BLaER1 (cell line): ENCODE measurements around the gene MYOF.

Source experiments
- H3K27ac ChIP-seq: shearing (Covaris generic); formaldehyde crosslinking; 2 replicates; pipeline ENCODE4 v1.8.1; 2022
- H3K27me3 ChIP-seq: shearing (Covaris generic); formaldehyde crosslinking; 2 replicates; pipeline ENCODE4 v1.8.1; 2022
- H3K36me3 ChIP-seq: shearing (Covaris generic); formaldehyde crosslinking; 2 replicates; pipeline ENCODE4 v1.8.1; 2022
- H3K4me1 ChIP-seq: shearing (Covaris generic); formaldehyde crosslinking; 2 replicates; pipeline ENCODE4 v1.8.1; 2022
- H3K4me2 ChIP-seq: shearing (Covaris generic); formaldehyde crosslinking; 2 replicates; pipeline ENCODE4 v1.8.1; 2022
- H3K4me3 ChIP-seq: shearing (Covaris generic); formaldehyde crosslinking; 2 replicates; pipeline ENCODE4 v1.8.1; 2022
- H3K9ac ChIP-seq: shearing (Covaris generic); formaldehyde crosslinking; 2 replicates; pipeline ENCODE4 v1.8.1; 2022
- H3K9me3 ChIP-seq: shearing (Covaris generic); formaldehyde crosslinking; 2 replicates; pipeline ENCODE4 v1.8.1; 2022
- H4K20me1 ChIP-seq: shearing (Covaris generic); formaldehyde crosslinking; 2 replicates; pipeline ENCODE4 v1.8.1; 2022
- Cebpa-rat ChIP-seq: shearing (Covaris generic); IDR thresholded peaks from 2 replicates; pipeline ENCODE4 v1.8.1; 2022

The MYOF gene

GRCh38 chr10:93457511-93457910, 24.6 kb downstream of the MYOF start:
- Histone ChIP-seq H3K27me3 (no peaks in the 10 kb centered on the region), H3K4me1 (peaks cover 19% of the 10 kb centered on the region), H3K4me2 (no peak overlapping the region), H3K36me3 (no peaks in the 10 kb centered on the region), H3K4me3 (no peak overlapping the region), H3K9ac (no peak overlapping the region), H3K9me3 (no peaks in the 10 kb centered on the region), H4K20me1 (no peaks in the 10 kb centered on the region), H3K27ac (no peak overlapping the region)
- TF ChIP-seq Cebpa-rat: no peak

- TF ChIP-seq Cebpa-rat: no peak
- Histone ChIP-seq H3K9ac (no peak overlapping the region), H4K20me1 (no peaks in the 10 kb centered on the region), H3K9me3 (no peaks in the 10 kb centered on the region), H3K27me3 (no peaks in the 10 kb centered on the region), H3K4me3 (no peak overlapping the region), H3K4me2 (no peak overlapping the region), H3K27ac (no peak overlapping the region), H3K4me1 (peaks cover 9% of the 10 kb centered on the region), H3K36me3 (no peaks in the 10 kb centered on the region)
Measured at GRCh38 chr10:93456480-93456879, 25.7 kb downstream of the MYOF start.

GRCh38 chr10:93454736-93455135, 27.4 kb downstream of the MYOF start:
- H3K4me2 ChIP-seq: no peak overlapping the region
- no peak for TF ChIP-seq Cebpa-rat
- no peak overlapping the region for H3K9ac ChIP-seq
- no peaks in the 10 kb centered on the region for H4K20me1 ChIP-seq
- H3K4me3 ChIP-seq: no peak overlapping the region
- H3K27ac ChIP-seq: no peak overlapping the region
- H3K36me3 ChIP-seq: no peaks in the 10 kb centered on the region
- no peaks in the 10 kb centered on the region for H3K9me3 ChIP-seq
- no peaks in the 10 kb centered on the region for H3K4me1 ChIP-seq
- H3K27me3 ChIP-seq: no peaks in the 10 kb centered on the region

- no peak overlapping the region for H3K4me3 ChIP-seq
- H3K27ac ChIP-seq: no peak overlapping the region
- no peak overlapping the region for H3K9ac ChIP-seq
- no peaks in the 10 kb centered on the region for H3K27me3 ChIP-seq
- no peaks in the 10 kb centered on the region for H3K36me3 ChIP-seq
- no peak for TF ChIP-seq Cebpa-rat
- H3K9me3 ChIP-seq: no peaks in the 10 kb centered on the region
- H3K4me2 ChIP-seq: no peak overlapping the region
- H3K4me1 ChIP-seq: no peaks in the 10 kb centered on the region
- no peaks in the 10 kb centered on the region for H4K20me1 ChIP-seq
Measured at GRCh38 chr10:93454146-93454545, 28.0 kb downstream of the MYOF start.

- Histone ChIP-seq H3K27ac (no peak overlapping the region), H3K27me3 (no peaks in the 10 kb centered on the region), H3K4me1 (no peaks in the 10 kb centered on the region), H3K9ac (no peak overlapping the region), H3K9me3 (no peaks in the 10 kb centered on the region), H3K4me3 (no peak overlapping the region), H3K36me3 (no peaks in the 10 kb centered on the region), H3K4me2 (no peak overlapping the region), H4K20me1 (no peaks in the 10 kb centered on the region)
- TF ChIP-seq Cebpa-rat: no peak
Measured at GRCh38 chr10:93452143-93452542, 30.0 kb downstream of the MYOF start.

GRCh38 chr10:93451244-93451947, 30.7 kb downstream of the MYOF start:
- Histone ChIP-seq H4K20me1 (no peaks in the 10 kb centered on the region), H3K9me3 (no peaks in the 10 kb centered on the region), H3K27me3 (no peaks in the 10 kb centered on the region), H3K27ac (no peak overlapping the region), H3K9ac (no peak overlapping the region), H3K36me3 (no peaks in the 10 kb centered on the region), H3K4me2 (no peak overlapping the region), H3K4me1 (no peaks in the 10 kb centered on the region), H3K4me3 (no peak overlapping the region)
- TF ChIP-seq Cebpa-rat: no peak

- Histone ChIP-seq H3K4me3 (no peak overlapping the region), H4K20me1 (no peaks in the 10 kb centered on the region), H3K27ac (no peak overlapping the region), H3K4me2 (no peak overlapping the region), H3K36me3 (no peaks in the 10 kb centered on the region), H3K9me3 (no peaks in the 10 kb centered on the region), H3K9ac (no peak overlapping the region), H3K27me3 (no peaks in the 10 kb centered on the region), H3K4me1 (no peaks in the 10 kb centered on the region)
- no peak for TF ChIP-seq Cebpa-rat
Measured at GRCh38 chr10:93447970-93448369, 34.2 kb downstream of the MYOF start.

- no peak overlapping the region for H3K4me2 ChIP-seq
- no peaks in the 10 kb centered on the region for H3K4me1 ChIP-seq
- no peak for TF ChIP-seq Cebpa-rat
- no peaks in the 10 kb centered on the region for H3K9me3 ChIP-seq
- H3K36me3 ChIP-seq: no peaks in the 10 kb centered on the region
- no peak overlapping the region for H3K27ac ChIP-seq
- no peaks in the 10 kb centered on the region for H4K20me1 ChIP-seq
- H3K27me3 ChIP-seq: no peaks in the 10 kb centered on the region
- no peak overlapping the region for H3K9ac ChIP-seq
- no peak overlapping the region for H3K4me3 ChIP-seq
Measured at GRCh38 chr10:93447019-93447418, 35.1 kb downstream of the MYOF start.

GRCh38 chr10:93445978-93446720, 36.0 kb downstream of the MYOF start:
- Histone ChIP-seq H3K4me3 (no peak overlapping the region), H3K27ac (no peak overlapping the region), H3K4me2 (no peak overlapping the region), H3K9me3 (no peaks in the 10 kb centered on the region), H3K9ac (no peak overlapping the region), H3K27me3 (no peaks in the 10 kb centered on the region), H4K20me1 (no peaks in the 10 kb centered on the region), H3K36me3 (no peaks in the 10 kb centered on the region), H3K4me1 (no peaks in the 10 kb centered on the region)
- TF ChIP-seq Cebpa-rat: no peak

GRCh38 chr10:93445097-93445960, 36.8 kb downstream of the MYOF start:
- Histone ChIP-seq H3K4me2 (no peak overlapping the region), H3K36me3 (no peaks in the 10 kb centered on the region), H3K27ac (no peak overlapping the region), H4K20me1 (no peaks in the 10 kb centered on the region), H3K9ac (no peak overlapping the region), H3K4me3 (no peak overlapping the region), H3K9me3 (no peaks in the 10 kb centered on the region), H3K4me1 (no peaks in the 10 kb centered on the region), H3K27me3 (no peaks in the 10 kb centered on the region)
- no peak for TF ChIP-seq Cebpa-rat
